ENCODE data around the gene PHF19.

PHF19 gene

GRCh38 chr9:120913647-120914264 is 36.8 kb upstream of the PHF19 start:
- DNase-seq (ENCODE audit: low read depth in 2 of 2, low spot score in 1 of 2): no peak

- DNase-seq (ENCODE audit: low read depth in 2 of 2, low spot score in 1 of 2): no peak
Measured at GRCh38 chr9:120912958-120913646, 36.1 kb upstream of the PHF19 start.

- no peak for DNase-seq (ENCODE audit: low read depth in 2 of 2, low spot score in 1 of 2)
Measured at GRCh38 chr9:120911295-120911837, 34.4 kb upstream of the PHF19 start.

GRCh38 chr9:120910643-120911042 is 33.7 kb upstream of the PHF19 start:
- no peak for DNase-seq (ENCODE audit: low read depth in 2 of 2, low spot score in 1 of 2)

- peak in 1 of 2 donors; percentile 66 for DNase-seq (ENCODE audit: low read depth in 2 of 2, low spot score in 1 of 2)
Measured at GRCh38 chr9:120909904-120910303, 32.9 kb upstream of the PHF19 start.

GRCh38 chr9:120905315-120906164 is 28.6 kb upstream of the PHF19 start:
- DNase-seq (ENCODE audit: low read depth in 2 of 2, low spot score in 1 of 2): no peak

- no peak for DNase-seq (ENCODE audit: low read depth in 2 of 2, low spot score in 1 of 2)
Measured at GRCh38 chr9:120904978-120905301, 28.0 kb upstream of the PHF19 start.

GRCh38 chr9:120904061-120904977 is 27.3 kb upstream of the PHF19 start:
- no peak for DNase-seq (ENCODE audit: low read depth in 2 of 2, low spot score in 1 of 2)

GRCh38 chr9:120902569-120903535 is 25.9 kb upstream of the PHF19 start:
- DNase-seq (ENCODE audit: low read depth in 2 of 2, low spot score in 1 of 2): no peak

GRCh38 chr9:120901755-120902568 is 25.0 kb upstream of the PHF19 start:
- DNase-seq (ENCODE audit: low read depth in 2 of 2, low spot score in 1 of 2): no peak

GRCh38 chr9:120900824-120901223 is 23.8 kb upstream of the PHF19 start:
- no peak for DNase-seq (ENCODE audit: low read depth in 2 of 2, low spot score in 1 of 2)

GRCh38 chr9:120899490-120900068 is 22.6 kb upstream of the PHF19 start:
- DNase-seq (ENCODE audit: low read depth in 2 of 2, low spot score in 1 of 2): no peak

GRCh38 chr9:120898396-120898795 is 21.4 kb upstream of the PHF19 start:
- DNase-seq (ENCODE audit: low read depth in 2 of 2, low spot score in 1 of 2): no peak

GRCh38 chr9:120895951-120896350 is 19.0 kb upstream of the PHF19 start:
- no peak for DNase-seq (ENCODE audit: low read depth in 2 of 2, low spot score in 1 of 2)

- DNase-seq (ENCODE audit: low read depth in 2 of 2, low spot score in 1 of 2): no peak
Measured at GRCh38 chr9:120894321-120895148, 17.5 kb upstream of the PHF19 start.

GRCh38 chr9:120893611-120894307 is 16.8 kb upstream of the PHF19 start:
- DNase-seq (ENCODE audit: low read depth in 2 of 2, low spot score in 1 of 2): no peak

All from stimulated activated CD8-positive, alpha-beta memory T cell treated with anti-CD3 and anti-CD28 coated beads, Interleukin-4, amount 100 ng/mL, for 4 hours (primary cell).